K562 (cell line): ENCODE measurements around the gene LARP4B. TPM values are rescaled to one million over a fixed set of nuclear protein-coding genes. Genes with fewer than 3 reads are reported as not detected.

Experiments
- BACH1 ChIP-seq: fragments of 200-800 bp; sonication (Bioruptor generic); IDR thresholded peaks from 2 replicates; pipeline ENCODE4 v1.6.1; 2016; ENCODE audit warnings: missing genetic modification characterization, missing compliant biosample characterization
- GATA2 ChIP-seq: sonication (generic); formaldehyde crosslinking; IDR thresholded peaks from 2 replicates; pipeline ENCODE4 v1.4.0; 2020; ENCODE audit warnings: mild to moderate bottlenecking, missing genetic modification reagents
- ID3 ChIP-seq, 2 experiments: fragments of 250-450 bp in 1 of 2; fragments of 450-650 bp in 1 of 2; sonication (Bioruptor Pico) in 1 of 2; IDR thresholded peaks; 2 replicates each; pipeline versions ENCODE4 v1.6.1 to v1.8.0; 2016 to 2021; ENCODE audit warnings: mild to moderate bottlenecking in 2 of 2, moderate library complexity in 2 of 2, missing compliant biosample characterization in 1 of 2, missing genetic modification characterization in 1 of 2
- KLF1 ChIP-seq: fragments of 450-650 bp; IDR thresholded peaks from 2 replicates; pipeline ENCODE4 v1.6.1; 2016; ENCODE audit warnings: missing genetic modification characterization, missing compliant biosample characterization
- NFE2 ChIP-seq: IDR thresholded peaks from 2 replicates; pipeline ENCODE4 v1.6.1; 2014; ENCODE audit warnings: antibody characterized with exemption, low read depth
- TAF1 ChIP-seq: IDR thresholded peaks from 2 replicates; pipeline ENCODE4 v1.6.1; 2011; ENCODE audit warnings: mild to moderate bottlenecking, low read length, moderate library complexity; ENCODE audit not compliant: insufficient read depth, control insufficient read depth, severe bottlenecking; ENCODE audit errors: extremely low read depth
- TAF9B ChIP-seq: fragments of 450-650 bp; IDR thresholded peaks from 2 replicates; pipeline ENCODE4 v1.6.1; 2018; ENCODE audit warnings: mild to moderate bottlenecking; ENCODE audit not compliant: partially characterized antibody
- polyA plus RNA-seq, 8 experiments: library from polyadenylated mRNA; depleted of rRNA in 4 of 8; stranded (reverse) in 5 of 8; unstranded in 3 of 8; fragments of >200 nt; fragmentation: Nextera tagmentation in 2 of 8; fragmentation: Illumina TruSeq in 1 of 8; extraction: Ambion mirVana in 2 of 8; extraction: Trizol in 1 of 8; gene quantifications; 2 replicates each; pipeline versions ENCODE4 v1.2.1 to v1.2.3, GENCODE V29; 2011 to 2014; ENCODE audit warnings: inconsistent platforms in 1 of 8, missing spikeins in 1 of 8
- total RNA-seq, 7 experiments: library from RNA; depleted of rRNA in 6 of 7; stranded (reverse); fragments of >200 nt in 6 of 7; fragmentation: Illumina TruSeq in 2 of 7; extraction: Trizol in 2 of 7; gene quantifications; 2 replicates each; pipeline versions ENCODE4 v1.2.1 to v1.2.3, GENCODE V29; 2011 to 2021; ENCODE audit warnings: low replicate concordance in 1 of 7
- TF ChIP-seq, protein P1 (sequence below): fragments of 450-650 bp; IDR thresholded peaks from 2 replicates; pipeline ENCODE4 v1.6.1; 2017; ENCODE audit warnings: antibody characterized with exemption

The LARP4B gene
- total and polyA plus RNA-seq, 9 of the 15 experiments (the other 6 are each of a cell fraction or from before 2014, with no cell fraction given) = 11.8 to 130 (median 42.6) TPM

DNA sequence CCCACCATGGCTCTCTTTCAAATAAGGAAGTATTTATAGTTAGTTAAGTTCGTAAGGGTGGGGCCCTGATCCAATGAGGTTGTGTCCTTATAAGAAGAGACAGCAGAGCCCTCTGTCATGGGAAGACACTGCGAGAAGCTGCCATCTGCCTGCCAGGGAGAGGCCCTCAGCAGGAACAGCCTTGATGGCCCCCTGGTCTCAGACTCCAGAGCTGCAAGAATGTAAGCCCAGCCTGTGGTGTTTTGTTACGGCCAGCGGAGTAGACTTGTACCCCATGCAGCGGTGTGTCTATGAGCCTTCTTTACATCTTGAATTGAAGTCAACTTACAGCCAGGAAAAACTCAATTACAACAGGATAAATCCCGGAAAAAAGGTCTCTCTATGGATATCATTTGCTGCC, 14.3 kb upstream of the LARP4B start (continued):
- TF ChIP-seq NFE2 (no peak), TAF1 (no peak), TAF9B (no peak), BACH1 (tag) (no peak), GATA2 (CRISPR knock-in tag) (no peak), ID3 (CRISPR knock-in tag; IDR thresholded peaks at IDR 0.05) (no peak), ID3 (tag; IDR thresholded peaks at IDR 0.05) (no peak), KLF1 (tag) (no peak)
- TF ChIP-seq, protein P1, sequence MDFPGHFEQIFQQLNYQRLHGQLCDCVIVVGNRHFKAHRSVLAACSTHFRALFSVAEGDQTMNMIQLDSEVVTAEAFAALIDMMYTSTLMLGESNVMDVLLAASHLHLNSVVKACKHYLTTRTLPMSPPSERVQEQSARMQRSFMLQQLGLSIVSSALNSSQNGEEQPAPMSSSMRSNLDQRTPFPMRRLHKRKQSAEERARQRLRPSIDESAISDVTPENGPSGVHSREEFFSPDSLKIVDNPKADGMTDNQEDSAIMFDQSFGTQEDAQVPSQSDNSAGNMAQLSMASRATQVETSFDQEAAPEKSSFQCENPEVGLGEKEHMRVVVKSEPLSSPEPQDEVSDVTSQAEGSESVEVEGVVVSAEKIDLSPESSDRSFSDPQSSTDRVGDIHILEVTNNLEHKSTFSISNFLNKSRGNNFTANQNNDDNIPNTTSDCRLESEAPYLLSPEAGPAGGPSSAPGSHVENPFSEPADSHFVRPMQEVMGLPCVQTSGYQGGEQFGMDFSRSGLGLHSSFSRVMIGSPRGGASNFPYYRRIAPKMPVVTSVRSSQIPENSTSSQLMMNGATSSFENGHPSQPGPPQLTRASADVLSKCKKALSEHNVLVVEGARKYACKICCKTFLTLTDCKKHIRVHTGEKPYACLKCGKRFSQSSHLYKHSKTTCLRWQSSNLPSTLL = no peak
